Measurements from ENCODE around the gene ERV3-1. TPM values are rescaled to one million over a fixed set of nuclear protein-coding genes. Genes with fewer than 3 reads are reported as not detected.

Gene ERV3-1
- total and polyA plus RNA-seq, 2 experiments from 2014 or later: 15.3 to 26.8 TPM

DNA sequence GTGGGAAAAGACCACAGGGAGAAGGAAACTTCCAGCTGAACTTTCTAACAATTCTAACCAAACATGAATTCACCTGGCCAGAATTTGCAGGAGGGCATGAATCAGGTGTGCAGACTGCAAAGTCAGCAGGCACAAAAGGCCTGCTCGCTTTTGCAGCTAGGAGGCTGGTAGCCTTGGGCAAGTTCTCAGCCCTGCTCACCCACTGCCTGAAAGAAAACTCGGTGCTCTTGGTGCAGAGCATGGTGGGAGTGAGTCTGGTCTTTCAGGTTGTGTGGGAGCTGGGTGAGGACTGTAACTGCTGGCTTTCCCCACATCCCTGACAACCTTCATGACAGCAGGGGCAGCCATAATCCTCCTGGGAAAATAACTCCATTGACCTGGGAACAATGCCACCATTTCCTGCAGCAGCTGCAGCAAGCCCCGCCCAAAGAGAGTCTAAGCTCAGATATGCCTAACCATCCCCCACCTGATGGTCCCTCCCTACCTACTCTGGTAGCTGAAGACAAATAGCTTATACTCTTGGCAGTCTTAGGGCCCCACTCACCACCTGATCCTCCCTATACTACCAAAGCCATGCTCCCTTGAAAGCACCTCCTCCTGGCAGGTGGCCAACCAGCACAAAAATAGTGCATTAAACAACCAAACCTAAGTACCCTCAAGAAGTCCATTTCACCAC, 47.3 kb downstream of the ERV3-1 start:
- ATAC-seq: peak; percentile 44; the same call in 2 of the 3 replicates
- no peak overlapping the region for H3K27ac ChIP-seq (ENCODE audit: low read depth)
- Mint-ChIP-seq H3K4me1 (0 out of 3 replicates have a peak, but pooled peaks cover 4% of the 10 kb centered on the region), H3K27me3 (ENCODE audit: insufficient read depth, low read depth, poor library complexity) (peaks cover 7% of the 10 kb centered on the region), H3K27ac (no peak overlapping the region), H3K9me3 (peaks cover 33% of the 10 kb centered on the region), H3K4me3 (no peak overlapping the region), H3K36me3 (ENCODE audit: low read depth) (peaks cover 3% of the 10 kb centered on the region; the same call in 1 of the 3 replicates)
- peak overlapping the region; percentile 51; the same call in 1 of the 2 replicates for H3K4me2 ChIP-seq
- no peaks in the 10 kb centered on the region for H3K27me3 ChIP-seq (ENCODE audit: insufficient read depth)
- no peaks in the 10 kb centered on the region; the same call in 1 of the 2 replicates for H3K4me1 ChIP-seq (ENCODE audit: insufficient read depth)
- peak; percentile 58 for DNase-seq (ENCODE audit: low spot score)
- H4K20me1 ChIP-seq (replicated peaks; ENCODE audit: insufficient read depth): no peaks in the 10 kb centered on the region
- no peaks in the 10 kb centered on the region for H3K79me2 ChIP-seq (replicated peaks; ENCODE audit: insufficient read depth)
- H2AFZ ChIP-seq: 0 out of 2 replicates have a peak overlapping the region, but pooled peaks have one; percentile 18
- H3K36me3 ChIP-seq (ENCODE audit: insufficient read depth): no peaks in the 10 kb centered on the region
- H3K4me3 ChIP-seq: no peak overlapping the region
- TF ChIP-seq, protein P1, sequence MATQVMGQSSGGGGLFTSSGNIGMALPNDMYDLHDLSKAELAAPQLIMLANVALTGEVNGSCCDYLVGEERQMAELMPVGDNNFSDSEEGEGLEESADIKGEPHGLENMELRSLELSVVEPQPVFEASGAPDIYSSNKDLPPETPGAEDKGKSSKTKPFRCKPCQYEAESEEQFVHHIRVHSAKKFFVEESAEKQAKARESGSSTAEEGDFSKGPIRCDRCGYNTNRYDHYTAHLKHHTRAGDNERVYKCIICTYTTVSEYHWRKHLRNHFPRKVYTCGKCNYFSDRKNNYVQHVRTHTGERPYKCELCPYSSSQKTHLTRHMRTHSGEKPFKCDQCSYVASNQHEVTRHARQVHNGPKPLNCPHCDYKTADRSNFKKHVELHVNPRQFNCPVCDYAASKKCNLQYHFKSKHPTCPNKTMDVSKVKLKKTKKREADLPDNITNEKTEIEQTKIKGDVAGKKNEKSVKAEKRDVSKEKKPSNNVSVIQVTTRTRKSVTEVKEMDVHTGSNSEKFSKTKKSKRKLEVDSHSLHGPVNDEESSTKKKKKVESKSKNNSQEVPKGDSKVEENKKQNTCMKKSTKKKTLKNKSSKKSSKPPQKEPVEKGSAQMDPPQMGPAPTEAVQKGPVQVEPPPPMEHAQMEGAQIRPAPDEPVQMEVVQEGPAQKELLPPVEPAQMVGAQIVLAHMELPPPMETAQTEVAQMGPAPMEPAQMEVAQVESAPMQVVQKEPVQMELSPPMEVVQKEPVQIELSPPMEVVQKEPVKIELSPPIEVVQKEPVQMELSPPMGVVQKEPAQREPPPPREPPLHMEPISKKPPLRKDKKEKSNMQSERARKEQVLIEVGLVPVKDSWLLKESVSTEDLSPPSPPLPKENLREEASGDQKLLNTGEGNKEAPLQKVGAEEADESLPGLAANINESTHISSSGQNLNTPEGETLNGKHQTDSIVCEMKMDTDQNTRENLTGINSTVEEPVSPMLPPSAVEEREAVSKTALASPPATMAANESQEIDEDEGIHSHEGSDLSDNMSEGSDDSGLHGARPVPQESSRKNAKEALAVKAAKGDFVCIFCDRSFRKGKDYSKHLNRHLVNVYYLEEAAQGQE (IDR thresholded peaks at IDR 0.05; ENCODE audit: unreplicated experiment): no peak
- TF ChIP-seq STAT1 (IDR thresholded peaks at IDR 0.05; ENCODE audit: unreplicated experiment) (no peak), ZNF331 (CRISPR knock-in tag; IDR thresholded peaks at IDR 0.05; ENCODE audit: low read depth) (no peak), EZH2 (IDR thresholded peaks at IDR 0.05; ENCODE audit: low read depth, unreplicated experiment) (no peak), NANOG (IDR thresholded peaks at IDR 0.05; ENCODE audit: borderline replicate concordance) (no peak), EZH2phosphoT487 (IDR thresholded peaks at IDR 0.05; ENCODE audit: unreplicated experiment) (no peak), JUNB (IDR thresholded peaks at IDR 0.05; ENCODE audit: unreplicated experiment) (no peak), ZNF114 (CRISPR knock-in tag; IDR thresholded peaks at IDR 0.05) (no peak), CREB1 (CRISPR knock-in tag; IDR thresholded peaks at IDR 0.05; ENCODE audit: low read depth) (no peak), POLR2AphosphoS5 (IDR thresholded peaks at IDR 0.05; ENCODE audit: low read depth) (no peak)
- TF ChIP-seq, protein P2, sequence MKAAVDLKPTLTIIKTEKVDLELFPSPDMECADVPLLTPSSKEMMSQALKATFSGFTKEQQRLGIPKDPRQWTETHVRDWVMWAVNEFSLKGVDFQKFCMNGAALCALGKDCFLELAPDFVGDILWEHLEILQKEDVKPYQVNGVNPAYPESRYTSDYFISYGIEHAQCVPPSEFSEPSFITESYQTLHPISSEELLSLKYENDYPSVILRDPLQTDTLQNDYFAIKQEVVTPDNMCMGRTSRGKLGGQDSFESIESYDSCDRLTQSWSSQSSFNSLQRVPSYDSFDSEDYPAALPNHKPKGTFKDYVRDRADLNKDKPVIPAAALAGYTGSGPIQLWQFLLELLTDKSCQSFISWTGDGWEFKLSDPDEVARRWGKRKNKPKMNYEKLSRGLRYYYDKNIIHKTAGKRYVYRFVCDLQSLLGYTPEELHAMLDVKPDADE (IDR thresholded peaks at IDR 0.05): no peak
- TF ChIP-seq, protein P3, sequence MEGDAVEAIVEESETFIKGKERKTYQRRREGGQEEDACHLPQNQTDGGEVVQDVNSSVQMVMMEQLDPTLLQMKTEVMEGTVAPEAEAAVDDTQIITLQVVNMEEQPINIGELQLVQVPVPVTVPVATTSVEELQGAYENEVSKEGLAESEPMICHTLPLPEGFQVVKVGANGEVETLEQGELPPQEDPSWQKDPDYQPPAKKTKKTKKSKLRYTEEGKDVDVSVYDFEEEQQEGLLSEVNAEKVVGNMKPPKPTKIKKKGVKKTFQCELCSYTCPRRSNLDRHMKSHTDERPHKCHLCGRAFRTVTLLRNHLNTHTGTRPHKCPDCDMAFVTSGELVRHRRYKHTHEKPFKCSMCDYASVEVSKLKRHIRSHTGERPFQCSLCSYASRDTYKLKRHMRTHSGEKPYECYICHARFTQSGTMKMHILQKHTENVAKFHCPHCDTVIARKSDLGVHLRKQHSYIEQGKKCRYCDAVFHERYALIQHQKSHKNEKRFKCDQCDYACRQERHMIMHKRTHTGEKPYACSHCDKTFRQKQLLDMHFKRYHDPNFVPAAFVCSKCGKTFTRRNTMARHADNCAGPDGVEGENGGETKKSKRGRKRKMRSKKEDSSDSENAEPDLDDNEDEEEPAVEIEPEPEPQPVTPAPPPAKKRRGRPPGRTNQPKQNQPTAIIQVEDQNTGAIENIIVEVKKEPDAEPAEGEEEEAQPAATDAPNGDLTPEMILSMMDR (conservative IDR thresholded peaks at IDR 0.05; ENCODE audit: low read depth in 2 of 2): no peak
- TF ChIP-seq, protein P4, sequence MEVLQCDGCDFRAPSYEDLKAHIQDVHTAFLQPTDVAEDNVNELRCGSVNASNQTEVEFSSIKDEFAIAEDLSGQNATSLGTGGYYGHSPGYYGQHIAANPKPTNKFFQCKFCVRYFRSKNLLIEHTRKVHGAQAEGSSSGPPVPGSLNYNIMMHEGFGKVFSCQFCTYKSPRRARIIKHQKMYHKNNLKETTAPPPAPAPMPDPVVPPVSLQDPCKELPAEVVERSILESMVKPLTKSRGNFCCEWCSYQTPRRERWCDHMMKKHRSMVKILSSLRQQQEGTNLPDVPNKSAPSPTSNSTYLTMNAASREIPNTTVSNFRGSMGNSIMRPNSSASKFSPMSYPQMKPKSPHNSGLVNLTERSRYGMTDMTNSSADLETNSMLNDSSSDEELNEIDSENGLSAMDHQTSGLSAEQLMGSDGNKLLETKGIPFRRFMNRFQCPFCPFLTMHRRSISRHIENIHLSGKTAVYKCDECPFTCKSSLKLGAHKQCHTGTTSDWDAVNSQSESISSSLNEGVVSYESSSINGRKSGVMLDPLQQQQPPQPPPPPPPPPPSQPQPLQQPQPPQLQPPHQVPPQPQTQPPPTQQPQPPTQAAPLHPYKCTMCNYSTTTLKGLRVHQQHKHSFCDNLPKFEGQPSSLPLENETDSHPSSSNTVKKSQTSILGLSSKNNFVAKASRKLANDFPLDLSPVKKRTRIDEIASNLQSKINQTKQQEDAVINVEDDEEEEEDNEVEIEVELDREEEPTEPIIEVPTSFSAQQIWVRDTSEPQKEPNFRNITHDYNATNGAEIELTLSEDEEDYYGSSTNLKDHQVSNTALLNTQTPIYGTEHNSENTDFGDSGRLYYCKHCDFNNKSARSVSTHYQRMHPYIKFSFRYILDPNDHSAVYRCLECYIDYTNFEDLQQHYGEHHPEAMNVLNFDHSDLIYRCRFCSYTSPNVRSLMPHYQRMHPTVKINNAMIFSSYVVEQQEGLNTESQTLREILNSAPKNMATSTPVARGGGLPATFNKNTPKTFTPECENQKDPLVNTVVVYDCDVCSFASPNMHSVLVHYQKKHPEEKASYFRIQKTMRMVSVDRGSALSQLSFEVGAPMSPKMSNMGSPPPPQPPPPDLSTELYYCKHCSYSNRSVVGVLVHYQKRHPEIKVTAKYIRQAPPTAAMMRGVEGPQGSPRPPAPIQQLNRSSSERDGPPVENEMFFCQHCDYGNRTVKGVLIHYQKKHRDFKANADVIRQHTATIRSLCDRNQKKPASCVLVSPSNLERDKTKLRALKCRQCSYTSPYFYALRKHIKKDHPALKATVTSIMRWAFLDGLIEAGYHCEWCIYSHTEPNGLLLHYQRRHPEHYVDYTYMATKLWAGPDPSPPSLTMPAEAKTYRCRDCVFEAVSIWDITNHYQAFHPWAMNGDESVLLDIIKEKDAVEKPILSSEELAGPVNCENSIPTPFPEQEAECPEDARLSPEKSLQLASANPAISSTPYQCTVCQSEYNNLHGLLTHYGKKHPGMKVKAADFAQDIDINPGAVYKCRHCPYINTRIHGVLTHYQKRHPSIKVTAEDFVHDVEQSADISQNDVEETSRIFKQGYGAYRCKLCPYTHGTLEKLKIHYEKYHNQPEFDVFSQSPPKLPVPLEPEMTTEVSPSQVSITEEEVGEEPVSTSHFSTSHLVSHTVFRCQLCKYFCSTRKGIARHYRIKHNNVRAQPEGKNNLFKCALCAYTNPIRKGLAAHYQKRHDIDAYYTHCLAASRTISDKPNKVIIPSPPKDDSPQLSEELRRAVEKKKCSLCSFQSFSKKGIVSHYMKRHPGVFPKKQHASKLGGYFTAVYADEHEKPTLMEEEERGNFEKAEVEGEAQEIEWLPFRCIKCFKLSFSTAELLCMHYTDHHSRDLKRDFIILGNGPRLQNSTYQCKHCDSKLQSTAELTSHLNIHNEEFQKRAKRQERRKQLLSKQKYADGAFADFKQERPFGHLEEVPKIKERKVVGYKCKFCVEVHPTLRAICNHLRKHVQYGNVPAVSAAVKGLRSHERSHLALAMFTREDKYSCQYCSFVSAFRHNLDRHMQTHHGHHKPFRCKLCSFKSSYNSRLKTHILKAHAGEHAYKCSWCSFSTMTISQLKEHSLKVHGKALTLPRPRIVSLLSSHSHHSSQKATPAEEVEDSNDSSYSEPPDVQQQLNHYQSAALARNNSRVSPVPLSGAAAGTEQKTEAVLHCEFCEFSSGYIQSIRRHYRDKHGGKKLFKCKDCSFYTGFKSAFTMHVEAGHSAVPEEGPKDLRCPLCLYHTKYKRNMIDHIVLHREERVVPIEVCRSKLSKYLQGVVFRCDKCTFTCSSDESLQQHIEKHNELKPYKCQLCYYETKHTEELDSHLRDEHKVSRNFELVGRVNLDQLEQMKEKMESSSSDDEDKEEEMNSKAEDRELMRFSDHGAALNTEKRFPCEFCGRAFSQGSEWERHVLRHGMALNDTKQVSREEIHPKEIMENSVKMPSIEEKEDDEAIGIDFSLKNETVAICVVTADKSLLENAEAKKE (CRISPR knock-in tag; IDR thresholded peaks at IDR 0.05): no peak
- 0 out of 2 replicates have a peak, but pooled peaks cover 3% of the 10 kb centered on the region for H3K9me2 ChIP-seq (ENCODE audit: insufficient read depth)
- H3F3A ChIP-seq (replicated peaks; ENCODE audit: low read depth): no peaks in the 10 kb centered on the region

All from GM23338 (cell line).